K562 treated with DMSO at 1 percent for 24 hours (cell line): Measurements from ENCODE around the gene COL8A2. TPM values are rescaled to one million over a fixed set of nuclear protein-coding genes. Genes with fewer than 3 reads are reported as not detected.

Experiments used
- total RNA-seq: library from RNA; unstranded; fragments of 300-600 nt; gene quantifications from 2 replicates; pipeline ENCODE4 v1.2.3, GENCODE V29; 2022; ENCODE audit warnings: low read depth; ENCODE audit not compliant: insufficient read depth

COL8A2 gene
- not detected in 2 replicates for total RNA-seq

DNA sequence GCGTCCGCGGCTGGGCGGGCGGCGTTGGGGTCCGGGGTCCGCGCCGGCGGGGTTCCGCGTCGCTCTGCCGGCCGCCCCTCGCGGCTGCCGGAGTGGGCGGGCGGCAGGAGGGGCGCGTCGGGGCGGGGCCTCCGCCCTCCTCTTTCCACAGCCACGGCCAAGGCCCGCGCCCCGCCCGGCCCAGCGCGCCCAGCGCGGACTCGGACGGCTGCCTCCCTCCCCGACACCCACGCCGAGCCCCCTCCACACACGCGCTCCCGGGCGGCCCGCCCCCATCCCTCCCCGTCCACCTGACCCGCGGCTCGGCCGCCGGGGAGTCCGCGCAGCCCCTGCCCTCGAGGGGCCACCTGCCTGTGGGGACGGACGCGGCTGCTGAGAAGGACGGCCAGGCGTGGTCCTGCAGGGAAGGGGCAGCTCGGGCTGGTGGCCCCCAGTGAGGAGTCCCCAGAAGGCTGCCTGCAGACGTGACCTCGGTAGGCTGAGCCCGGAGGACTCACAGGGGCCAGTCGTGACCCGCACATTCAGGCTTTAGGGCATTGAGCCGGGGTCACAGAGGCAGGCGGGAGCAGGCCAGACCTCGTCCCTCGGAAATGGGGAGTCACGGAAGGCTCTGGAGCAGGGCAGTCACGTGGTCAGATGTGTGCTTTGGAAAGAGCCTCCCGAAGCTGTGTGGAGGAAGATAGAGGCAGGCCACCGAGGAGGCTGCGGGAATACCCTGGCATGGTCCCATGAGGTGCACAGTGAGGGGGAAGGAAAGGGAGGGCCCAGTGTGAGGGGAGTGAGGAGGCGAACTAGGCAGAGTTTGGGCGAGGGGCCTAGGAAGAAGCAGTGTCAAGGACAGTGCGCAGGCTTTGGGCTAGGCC lies at the start of gene COL8A2:
Gene COL8A2, minus strand, starts transcription at position 94 of the 863 bp plus-strand sequence. CDS start 24,980 bp downstream, outside the sequence.

DNA sequence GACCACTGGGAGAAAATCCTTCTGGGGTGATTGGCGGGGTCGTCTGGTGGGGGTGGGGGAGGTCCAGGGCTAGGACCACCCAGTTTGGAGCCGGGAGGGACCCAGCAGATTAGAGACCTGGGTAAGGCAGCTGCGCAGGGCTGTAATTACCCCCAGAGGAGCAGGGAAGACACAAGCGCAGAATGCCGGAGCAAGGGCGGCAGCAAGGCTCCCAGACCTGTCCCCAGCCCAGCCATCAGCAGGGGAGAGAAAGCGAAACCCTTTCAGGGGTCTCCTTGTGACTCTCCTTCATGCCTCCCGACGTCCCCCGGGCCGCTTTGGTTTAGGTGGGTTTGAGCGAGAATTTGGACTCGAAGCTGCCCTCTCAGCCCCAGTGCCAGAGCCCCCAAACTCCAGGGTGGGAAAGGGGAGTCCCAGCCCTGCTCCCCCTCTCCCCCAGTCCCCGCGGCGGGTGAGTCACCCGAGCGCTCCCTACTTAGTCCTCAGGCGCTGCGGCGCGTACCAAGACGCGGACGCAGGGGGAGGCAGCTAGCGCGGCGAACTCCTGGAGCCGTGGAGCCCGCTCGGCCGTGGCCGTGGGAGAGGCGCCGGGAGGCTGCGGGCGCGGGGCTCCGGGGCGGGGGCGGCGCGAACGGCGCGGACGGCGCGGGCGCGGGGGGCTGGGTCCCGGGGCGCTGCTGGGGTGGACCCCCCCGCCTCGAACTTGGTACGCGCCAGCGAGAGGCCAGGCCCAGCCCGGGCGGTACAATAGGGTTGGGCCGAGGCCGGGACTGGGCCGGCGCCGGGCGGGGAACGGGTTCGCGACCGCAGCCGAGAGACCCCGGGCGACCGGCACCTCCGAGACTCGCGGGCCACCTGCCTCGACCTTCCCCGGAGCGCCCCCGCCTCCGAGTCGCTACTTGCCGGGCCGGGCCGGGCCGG lies 30.6 kb upstream of the COL8A2 start, which contains the start of gene MAP7D1:
Gene MAP7D1, plus strand, starts transcription at position 753 of the 921 bp plus-strand sequence. CDS start 258 bp downstream, outside the sequence.

DNA sequence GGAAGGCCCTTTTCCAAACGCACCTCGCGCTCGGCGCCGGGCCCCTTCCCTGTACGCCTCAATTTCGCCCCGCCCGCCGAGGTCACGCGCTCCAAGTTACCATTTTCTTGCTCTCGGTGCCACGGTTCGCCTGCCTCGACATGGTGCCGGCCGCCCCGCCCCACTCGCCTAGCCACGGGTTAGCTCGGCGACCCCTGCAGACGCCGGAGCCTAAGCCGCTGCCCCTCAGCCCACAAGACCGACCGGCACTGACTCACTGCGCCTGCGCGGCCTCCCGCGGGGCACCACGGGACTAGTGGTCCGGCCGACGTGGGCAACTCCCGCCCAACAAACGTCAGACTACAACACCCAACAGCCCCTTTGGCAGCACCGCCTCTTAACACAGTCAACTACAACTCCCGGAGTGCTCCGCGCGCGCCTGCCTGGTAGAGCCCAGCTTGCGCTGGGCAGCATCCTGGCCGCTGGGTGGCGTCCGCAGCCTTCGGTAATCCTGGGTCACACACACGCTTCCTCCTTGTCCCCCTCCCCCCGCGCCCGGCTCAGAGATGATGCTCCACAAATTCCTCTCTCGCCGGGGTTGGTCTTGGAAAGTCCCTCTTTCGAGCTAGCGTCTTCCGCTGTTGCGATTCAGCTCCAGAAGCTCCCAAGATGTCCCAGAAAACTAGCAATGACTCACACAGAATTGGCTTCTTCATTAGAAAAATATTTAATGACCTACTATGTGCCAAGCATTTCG lies 24.4 kb upstream of the COL8A2 start, which contains the start of gene TRAPPC3:
Gene TRAPPC3, minus strand, starts transcription at position 250 of the 736 bp plus-strand sequence. Its CDS starts 108 bp downstream, at position 142.

DNA sequence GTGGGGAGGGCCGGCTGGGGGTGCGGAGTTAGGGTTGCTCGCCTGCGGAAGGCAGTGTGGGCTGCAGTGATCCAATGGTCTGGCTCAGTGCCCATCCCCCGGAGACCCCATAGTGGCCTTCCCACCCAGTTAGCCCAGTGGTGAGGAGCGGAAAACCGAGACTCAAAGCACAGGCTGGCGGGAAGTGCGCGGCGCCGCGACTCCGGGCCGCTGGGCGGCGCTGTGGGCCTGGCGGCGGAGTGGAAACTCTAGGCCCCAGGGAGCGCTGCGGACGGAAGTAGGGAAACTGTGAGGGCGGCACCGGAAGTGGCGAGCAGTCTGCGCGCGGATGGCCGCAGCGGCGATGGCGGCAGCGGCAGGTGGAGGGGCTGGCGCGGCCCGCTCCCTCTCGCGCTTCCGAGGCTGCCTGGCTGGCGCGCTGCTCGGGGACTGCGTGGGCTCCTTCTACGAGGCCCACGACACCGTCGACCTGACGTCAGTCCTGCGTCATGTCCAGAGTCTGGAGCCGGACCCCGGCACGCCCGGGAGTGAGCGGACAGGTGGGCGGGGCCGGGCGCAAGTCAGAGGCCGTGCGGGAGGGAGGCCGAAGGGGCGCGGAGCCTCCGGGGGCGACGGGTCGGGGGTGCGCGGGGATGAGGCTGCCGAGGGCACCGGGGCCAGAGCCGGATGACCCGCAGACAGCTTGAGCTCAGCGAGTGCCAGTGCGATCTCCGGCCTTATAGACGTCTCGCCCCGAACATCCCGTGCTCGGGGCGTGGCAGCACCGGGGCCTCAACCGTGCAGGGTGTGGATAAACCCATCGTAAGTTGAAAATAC lies 36.2 kb downstream of the COL8A2 start, which contains the start of gene ADPRS:
Gene ADPRS, plus strand, starts transcription at position 316 of the 816 bp plus-strand sequence. Its CDS starts 13 bp downstream, at position 329.

DNA sequence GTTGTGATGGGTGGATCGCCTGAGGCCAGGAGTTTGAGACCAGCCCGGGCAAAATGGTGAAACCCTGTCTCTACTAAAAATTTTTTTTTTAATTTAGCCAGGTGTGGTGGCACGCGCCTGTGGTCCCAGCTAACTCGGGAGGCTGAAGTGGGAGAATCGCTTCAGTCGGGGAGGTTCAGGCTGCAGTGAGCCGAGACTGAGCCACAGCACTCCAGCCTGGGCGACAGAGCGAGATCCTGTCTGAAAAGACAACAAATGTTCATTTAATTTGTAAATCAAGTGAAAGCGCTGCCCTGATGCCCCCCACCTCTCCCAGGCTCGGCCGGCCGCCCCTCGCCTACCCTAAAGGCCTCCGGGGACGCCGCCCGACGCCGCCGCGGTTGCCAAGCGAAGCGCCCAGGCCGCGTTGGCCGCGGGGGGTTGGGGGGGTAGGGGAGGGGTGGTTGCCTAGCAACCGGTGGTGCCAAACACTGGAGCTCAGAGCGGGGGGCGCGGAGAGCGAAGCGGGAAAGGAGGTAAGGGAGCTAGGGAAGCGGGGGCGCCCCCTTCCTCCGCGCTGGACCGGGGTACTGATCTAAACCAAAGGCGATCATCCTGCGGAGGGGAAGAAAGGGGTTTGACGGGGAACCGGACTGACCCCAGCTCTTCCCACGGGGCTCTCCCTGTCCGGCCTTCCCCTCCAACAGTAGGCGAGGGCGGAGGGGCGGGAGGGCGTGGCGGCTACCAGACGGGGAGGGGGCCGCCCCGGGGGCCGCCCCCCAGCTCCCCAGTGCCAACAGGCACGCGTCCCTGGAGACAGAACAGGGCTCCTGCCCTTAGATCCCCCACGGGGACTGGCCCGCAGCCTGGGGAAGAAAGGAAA lies 41.2 kb downstream of the COL8A2 start, which contains the start of gene TEKT2:
Gene TEKT2, plus strand, starts transcription at position 460 of the 862 bp plus-strand sequence. CDS start 828 bp downstream, outside the sequence.

Other genes with a start within 250 kb of the COL8A2 start
- gene AGO1, start 242.0 kb downstream of the COL8A2 start, total RNA-seq = 14.3 and 15.2 TPM in 2 replicates
- 11.4 and 12.2 TPM in 2 replicates for gene AGO3, start 194.1 kb downstream of the COL8A2 start, total RNA-seq
- not detected in 2 replicates for gene TEKT2, start 41.1 kb downstream of the COL8A2 start, total RNA-seq
- 50.9 and 55.8 TPM in 2 replicates for gene ADPRS, start 36.3 kb downstream of the COL8A2 start, total RNA-seq
- 119 and 136 TPM in 2 replicates for gene TRAPPC3, start 24.3 kb upstream of the COL8A2 start, total RNA-seq
- gene MAP7D1, start 30.9 kb upstream of the COL8A2 start, total RNA-seq = 148 and 153 TPM in 2 replicates
- gene THRAP3, start 99.2 kb upstream of the COL8A2 start, total RNA-seq = 63.0 and 63.2 TPM in 2 replicates
- gene SH3D21, start 181.1 kb upstream of the COL8A2 start, total RNA-seq = 2.5 and 2.7 TPM in 2 replicates
- gene EVA1B, start 198.4 kb upstream of the COL8A2 start, total RNA-seq = 182 TPM in 2 replicates